HCT116 (cell line): ENCODE measurements around the gene NOL4L. TPM values are rescaled to one million over a fixed set of nuclear protein-coding genes. Genes with fewer than 3 reads are reported as not detected.

Experiments used
- ATAC-seq: fragments of 200-7000 bp; cut with Tn5 transposase; 2 replicates; pipeline ENCODE4 v1.9.1; 2020; ENCODE audit warnings: mild to moderate bottlenecking, moderate library complexity
- BruUV-seq: library from RNA; stranded (reverse); fragments of 400-500 nt; replicated peaks from 2 replicates; lab custom pipeline; 2021; lab: Mats Ljungman, UMichigan
- CTCF ChIA-PET: fragments of 300-600 bp; sonication (Branson Sonifier 250); formaldehyde crosslinking; loops from one replicate; lab custom pipeline; 2021; ENCODE audit warnings: antibody characterized with exemption; lab: Charles Lee
- POLR2A ChIA-PET: fragments of 300-600, 350-600 bp; sonication (Branson Sonifier 250); formaldehyde crosslinking; loops from one replicate; lab custom pipeline; 2021; ENCODE audit warnings: antibody characterized with exemption; lab: Charles Lee
- RAD21 ChIA-PET, 2 experiments: fragments of 300-600 bp; sonication (Branson Sonifier 250); formaldehyde crosslinking; loops; one replicate each; lab custom pipeline; 2023; ENCODE audit warnings: low total read pairs in 2 of 2; ENCODE audit not compliant: uncharacterized antibody in 2 of 2, unreplicated experiment in 2 of 2, low non-redundant PET in 1 of 2; lab: Charles Lee
- DNase-seq: peaks from one replicate; pipeline ENCODE4 v3.0.0-alpha.2; 2010; ENCODE audit warnings: low read depth, low spot score
- H2AFZ ChIP-seq: fragments of 200-600 bp; shearing (Covaris generic), sonication (generic); 2 replicates; pipeline ENCODE4 v1.6.1; 2017; ENCODE audit warnings: low read depth, mixed run types, mixed read lengths, antibody characterized with exemption, low read length; ENCODE audit not compliant: poor library complexity, severe bottlenecking
- H3K27ac ChIP-seq: 2 replicates; pipeline ENCODE4 v1.5.1; 2012; ENCODE audit warnings: low read depth, low read length
- H3K27me3 ChIP-seq: fragments of 200-600 bp; sonication (generic); 2 replicates; pipeline ENCODE4 v1.6.1; 2016; ENCODE audit warnings: mixed run types, low read length, mixed read lengths; ENCODE audit not compliant: insufficient read depth
- H3K36me3 ChIP-seq, 2 experiments: fragments of 200-500 bp in 1 of 2; fragments of 200-600 bp in 1 of 2; sonication (Bioruptor generic) in 1 of 2; sonication (generic) in 1 of 2; 2 replicates each; pipeline versions ENCODE4 v1.5.1 to v1.6.1; 2014 to 2016; ENCODE audit warnings: low read length in 2 of 2, inconsistent platforms in 1 of 2, mixed read lengths in 1 of 2, mixed run types in 1 of 2; ENCODE audit not compliant: insufficient read depth in 2 of 2, control insufficient read depth in 1 of 2
- H3K4me1 ChIP-seq, 2 experiments: fragments of 200-600 bp in 1 of 2; sonication (generic) in 1 of 2; 2 replicates each; pipeline versions ENCODE4 v1.5.1 to v1.6.1; 2012 to 2017; ENCODE audit warnings: low read length in 2 of 2, inconsistent platforms in 1 of 2, mild to moderate bottlenecking in 1 of 2, mixed read lengths in 1 of 2, mixed run types in 1 of 2, moderate library complexity in 1 of 2; ENCODE audit not compliant: insufficient read depth in 2 of 2, control insufficient read depth in 1 of 2
- H3K4me2 ChIP-seq: fragments of 200-600 bp; sonication (generic); 2 replicates; pipeline ENCODE4 v1.6.1; 2017; ENCODE audit warnings: mixed run types, low read length, mixed read lengths
- H3K4me3 ChIP-seq, 2 experiments: fragments of 200-600 bp in 1 of 2; sonication (generic) in 1 of 2; replicated peaks in 1 of 2; 2 replicates each; pipeline ENCODE4 v1.5.1; 2011 to 2016; ENCODE audit warnings: low read length in 2 of 2, control low read depth in 1 of 2, low read depth in 1 of 2, mild to moderate bottlenecking in 1 of 2, mixed read lengths in 1 of 2, mixed run types in 1 of 2
- H3K79me2 ChIP-seq: fragments of 200-600 bp; sonication (generic); 2 replicates; pipeline ENCODE4 v1.6.1; 2017; ENCODE audit warnings: mild to moderate bottlenecking, mixed run types, low read length, moderate library complexity, mixed read lengths; ENCODE audit not compliant: insufficient read depth
- H3K9ac ChIP-seq: fragments of 200-600 bp; sonication (generic); 2 replicates; pipeline ENCODE4 v1.6.1; 2016; ENCODE audit warnings: low read length, mixed read lengths
- H3K9me2 ChIP-seq: fragments of 200-600 bp; sonication (generic), shearing (Covaris generic); 2 replicates; pipeline ENCODE4 v1.6.1; 2017; ENCODE audit warnings: mixed run types, mild to moderate bottlenecking, moderate library complexity; ENCODE audit not compliant: insufficient read depth
- H3K9me3 ChIP-seq, 2 experiments: fragments of 200-500 bp in 1 of 2; fragments of 200-600 bp in 1 of 2; sonication (Bioruptor generic) in 1 of 2; sonication (generic) in 1 of 2; 2 replicates each; pipeline ENCODE4 v1.6.1; 2014 to 2017; ENCODE audit warnings: low read length in 2 of 2, mixed read lengths in 2 of 2, inconsistent platforms in 1 of 2, low read depth in 1 of 2, mild to moderate bottlenecking in 1 of 2, mixed run types in 1 of 2, moderate library complexity in 1 of 2; ENCODE audit not compliant: control insufficient read depth in 1 of 2, insufficient read depth in 1 of 2
- H4K20me1 ChIP-seq: fragments of 200-600 bp; sonication (generic), shearing (Covaris generic); 2 replicates; pipeline ENCODE4 v1.6.1; 2017; ENCODE audit warnings: mixed run types, mild to moderate bottlenecking, moderate library complexity; ENCODE audit not compliant: insufficient read depth
- ATF3 ChIP-seq: IDR thresholded peaks from 2 replicates; pipeline ENCODE4 v1.6.1; 2012
- CBX3 ChIP-seq: IDR thresholded peaks from 2 replicates; pipeline ENCODE4 v1.6.1; 2012; ENCODE audit warnings: low read depth
- CEBPB ChIP-seq: IDR thresholded peaks from 2 replicates; pipeline ENCODE4 v1.6.1; 2012; ENCODE audit warnings: low read depth
- EGR1 ChIP-seq: IDR thresholded peaks from 2 replicates; pipeline ENCODE4 v1.6.1; 2012; ENCODE audit warnings: low read depth
- ELF1 ChIP-seq: IDR thresholded peaks from 2 replicates; pipeline ENCODE4 v1.6.1; 2012; ENCODE audit warnings: low read depth, borderline replicate concordance
- EZH2 ChIP-seq: fragments of 200-600 bp; sonication (generic); IDR thresholded peaks from 2 replicates; pipeline ENCODE4 v1.6.1; 2017; ENCODE audit warnings: antibody characterized with exemption, mixed run types
- EZH2phosphoT487 ChIP-seq: fragments of 200-600 bp; IDR thresholded peaks from 2 replicates; pipeline ENCODE4 v1.6.1; 2018; ENCODE audit warnings: antibody characterized with exemption, borderline replicate concordance
- JUND ChIP-seq: IDR thresholded peaks from 2 replicates; pipeline ENCODE4 v1.6.1; 2012
- MAX ChIP-seq: IDR thresholded peaks from 2 replicates; pipeline ENCODE4 v1.6.1; 2012
- POLR2A ChIP-seq: IDR thresholded peaks from 2 replicates; pipeline ENCODE4 v1.7.0; 2011; ENCODE audit warnings: borderline replicate concordance; ENCODE audit not compliant: insufficient read depth, insufficient read length; ENCODE audit errors: extremely low read depth
- POLR2AphosphoS5 ChIP-seq: IDR thresholded peaks from 2 replicates; pipeline ENCODE4 v1.6.1; 2011; ENCODE audit warnings: mild to moderate bottlenecking, low read depth, low read length, moderate library complexity
- RAD21 ChIP-seq: IDR thresholded peaks from 2 replicates; pipeline ENCODE4 v1.6.1; 2012; ENCODE audit warnings: low read depth, mild to moderate bottlenecking
- REST ChIP-seq: IDR thresholded peaks from 2 replicates; pipeline ENCODE4 v1.6.1; 2012; ENCODE audit warnings: low read depth
- SIN3A ChIP-seq: IDR thresholded peaks from 2 replicates; pipeline ENCODE4 v1.6.1; 2012; ENCODE audit warnings: low read depth
- SP1 ChIP-seq: IDR thresholded peaks from 2 replicates; pipeline ENCODE4 v1.6.1; 2012; ENCODE audit warnings: low read depth
- SRF ChIP-seq: IDR thresholded peaks from 2 replicates; pipeline ENCODE4 v1.6.1; 2012; ENCODE audit warnings: low read depth
- ZFX ChIP-seq: fragments of 450-650 bp; IDR thresholded peaks from 2 replicates; pipeline ENCODE4 v1.6.1; 2017
- intact Hi-C: fragments of 100-400 bp; cut with micrococcal nuclease; formaldehyde crosslinking; loops from 2 replicates; pipeline ENCODE4 v1.10.0; 2022
- total RNA-seq: library from RNA; stranded (reverse); gene quantifications from one replicate; pipeline ENCODE4 v1.2.1, GENCODE V29; 2021; ENCODE audit not compliant: unreplicated experiment

NOL4L gene
- total RNA-seq, 1 experiment from 2014 or later: 5.9 TPM

GRCh38 chr20:32447136-32448027 lies 137.8 kb downstream of the NOL4L start:
- no peak for ATAC-seq
- CTCF ChIA-PET: no interaction called here
- Histone ChIP-seq H3K9ac (no peak overlapping the region), H3K4me2 (no peak overlapping the region), H3K36me3 (peaks cover 0 to 3% of the 10 kb centered on the region in 2 experiments; a peak in 2 of 4 replicates), H2AFZ (no peak overlapping the region), H3K79me2 (no peaks in the 10 kb centered on the region), H3K27ac (no peak overlapping the region), H4K20me1 (no peaks in the 10 kb centered on the region), H3K9me3 (no peaks in the 10 kb centered on the region), H3K4me3 (no peak overlapping the region), H3K27me3 (no peaks in the 10 kb centered on the region), H3K9me2 (no peaks in the 10 kb centered on the region), H3K4me1 (no peaks in the 10 kb centered on the region)
- TF ChIP-seq ZFX: no peak
- no peak for TF ChIP-seq MAX
- TF ChIP-seq CBX3: no peak
- TF ChIP-seq EZH2: no peak
- TF ChIP-seq JUND: no peak
- TF ChIP-seq ATF3: no peak
- no peak for TF ChIP-seq EZH2phosphoT487
- no peak for TF ChIP-seq CEBPB
- no peak for TF ChIP-seq POLR2A
- TF ChIP-seq SRF: no peak
- no peak for TF ChIP-seq SIN3A
- TF ChIP-seq RAD21: no peak
- no peak for TF ChIP-seq EGR1
- no peak for TF ChIP-seq POLR2AphosphoS5
- TF ChIP-seq SP1: no peak
- TF ChIP-seq REST: no peak
- TF ChIP-seq ELF1: no peak
- intact Hi-C loops: no loop called here
- DNase-seq: no peak
- POLR2A ChIA-PET: no interaction called here
- BruUV-seq: no TSS peak
- RAD21 ChIA-PET: no interaction called here
